Gastroesophageal sphincter (tissue), 3 donors: ENCODE measurements around the gene MSX2.

Experiments
- EP300 ChIP-seq: sonication (generic); formaldehyde crosslinking; IDR thresholded peaks from one replicate; pipeline ENCODE4 v1.6.1; 2017; ENCODE audit warnings: antibody characterized with exemption, mild to moderate bottlenecking
- TF ChIP-seq, protein P1 (sequence below), 4 experiments: fragments of 200-600 bp in 2 of 4; fragments of 450-650 bp in 2 of 4; sonication (generic) in 1 of 4; IDR thresholded peaks; one replicate each; pipeline ENCODE4 v1.5.1; 2017 to 2019; ENCODE audit warnings: antibody characterized with exemption in 4 of 4, mild to moderate bottlenecking in 2 of 4, moderate library complexity in 2 of 4

- TF ChIP-seq, protein P1, sequence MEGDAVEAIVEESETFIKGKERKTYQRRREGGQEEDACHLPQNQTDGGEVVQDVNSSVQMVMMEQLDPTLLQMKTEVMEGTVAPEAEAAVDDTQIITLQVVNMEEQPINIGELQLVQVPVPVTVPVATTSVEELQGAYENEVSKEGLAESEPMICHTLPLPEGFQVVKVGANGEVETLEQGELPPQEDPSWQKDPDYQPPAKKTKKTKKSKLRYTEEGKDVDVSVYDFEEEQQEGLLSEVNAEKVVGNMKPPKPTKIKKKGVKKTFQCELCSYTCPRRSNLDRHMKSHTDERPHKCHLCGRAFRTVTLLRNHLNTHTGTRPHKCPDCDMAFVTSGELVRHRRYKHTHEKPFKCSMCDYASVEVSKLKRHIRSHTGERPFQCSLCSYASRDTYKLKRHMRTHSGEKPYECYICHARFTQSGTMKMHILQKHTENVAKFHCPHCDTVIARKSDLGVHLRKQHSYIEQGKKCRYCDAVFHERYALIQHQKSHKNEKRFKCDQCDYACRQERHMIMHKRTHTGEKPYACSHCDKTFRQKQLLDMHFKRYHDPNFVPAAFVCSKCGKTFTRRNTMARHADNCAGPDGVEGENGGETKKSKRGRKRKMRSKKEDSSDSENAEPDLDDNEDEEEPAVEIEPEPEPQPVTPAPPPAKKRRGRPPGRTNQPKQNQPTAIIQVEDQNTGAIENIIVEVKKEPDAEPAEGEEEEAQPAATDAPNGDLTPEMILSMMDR (IDR thresholded peaks at IDR 0.05), result no peak
- TF ChIP-seq EP300, result no peak
Measured at GRCh38 chr5:174678107-174678506, 46.3 kb upstream of the MSX2 start.
